ENCODE measurements around the gene OLFML2B.

OLFML2B gene

DNA sequence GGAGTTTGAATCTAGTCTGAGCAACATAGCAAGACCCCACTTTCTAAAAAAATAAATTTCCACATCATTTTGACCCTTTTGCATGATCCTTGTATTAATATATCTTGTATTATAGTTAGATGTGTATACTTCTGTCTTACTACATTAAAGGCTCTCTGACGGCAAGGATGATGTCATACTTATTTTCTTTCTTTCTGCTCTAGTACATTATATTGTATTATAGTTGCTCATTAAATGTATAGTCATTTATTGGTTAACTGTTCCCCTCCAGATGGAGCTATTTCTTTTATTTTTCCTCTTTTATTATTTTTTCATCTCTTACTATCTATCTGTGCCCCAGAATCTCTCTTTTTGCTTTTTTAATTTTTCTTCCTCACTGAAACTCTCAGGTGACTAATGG lies 15.0 kb upstream of the OLFML2B start:
- no peak for DNase-seq (ENCODE audit: extremely low read depth, low read depth)
- TF ChIP-seq, protein P1, sequence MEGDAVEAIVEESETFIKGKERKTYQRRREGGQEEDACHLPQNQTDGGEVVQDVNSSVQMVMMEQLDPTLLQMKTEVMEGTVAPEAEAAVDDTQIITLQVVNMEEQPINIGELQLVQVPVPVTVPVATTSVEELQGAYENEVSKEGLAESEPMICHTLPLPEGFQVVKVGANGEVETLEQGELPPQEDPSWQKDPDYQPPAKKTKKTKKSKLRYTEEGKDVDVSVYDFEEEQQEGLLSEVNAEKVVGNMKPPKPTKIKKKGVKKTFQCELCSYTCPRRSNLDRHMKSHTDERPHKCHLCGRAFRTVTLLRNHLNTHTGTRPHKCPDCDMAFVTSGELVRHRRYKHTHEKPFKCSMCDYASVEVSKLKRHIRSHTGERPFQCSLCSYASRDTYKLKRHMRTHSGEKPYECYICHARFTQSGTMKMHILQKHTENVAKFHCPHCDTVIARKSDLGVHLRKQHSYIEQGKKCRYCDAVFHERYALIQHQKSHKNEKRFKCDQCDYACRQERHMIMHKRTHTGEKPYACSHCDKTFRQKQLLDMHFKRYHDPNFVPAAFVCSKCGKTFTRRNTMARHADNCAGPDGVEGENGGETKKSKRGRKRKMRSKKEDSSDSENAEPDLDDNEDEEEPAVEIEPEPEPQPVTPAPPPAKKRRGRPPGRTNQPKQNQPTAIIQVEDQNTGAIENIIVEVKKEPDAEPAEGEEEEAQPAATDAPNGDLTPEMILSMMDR (IDR thresholded peaks at IDR 0.05; ENCODE audit: low read depth, low read length, missing control alignments), result no peak

DNA sequence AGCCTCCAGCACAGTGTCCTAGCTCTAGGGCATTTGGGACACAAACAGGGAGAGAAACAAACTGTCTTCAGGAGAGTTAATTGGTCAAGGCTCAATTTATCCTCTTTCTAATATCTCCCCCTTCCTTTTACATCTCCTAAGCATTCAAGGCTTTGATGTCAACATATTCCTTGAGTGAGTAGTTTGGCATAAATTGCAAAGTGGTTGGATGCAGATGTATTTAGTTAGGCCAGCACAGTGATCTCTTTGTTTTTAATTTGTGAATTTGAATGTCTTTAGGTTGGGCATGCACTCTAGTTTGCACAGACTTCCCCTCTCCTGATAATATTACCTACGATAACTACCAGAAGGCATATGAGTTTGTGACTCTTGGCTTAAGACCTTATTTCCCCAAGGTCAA lies 12.5 kb upstream of the OLFML2B start:
- no peak overlapping the region for H3K4me3 ChIP-seq (replicated peaks; ENCODE audit: low read depth, low read length)
- no peak for DNase-seq (ENCODE audit: extremely low read depth, low read depth)
- TF ChIP-seq, protein P1 (IDR thresholded peaks at IDR 0.05; ENCODE audit: low read depth, low read length, missing control alignments), result no peak

More for the DNA sequence above, 15.0 kb upstream of the OLFML2B start:
- H3K4me3 ChIP-seq (replicated peaks; ENCODE audit: low read depth, low read length), result no peak overlapping the region

DNA sequence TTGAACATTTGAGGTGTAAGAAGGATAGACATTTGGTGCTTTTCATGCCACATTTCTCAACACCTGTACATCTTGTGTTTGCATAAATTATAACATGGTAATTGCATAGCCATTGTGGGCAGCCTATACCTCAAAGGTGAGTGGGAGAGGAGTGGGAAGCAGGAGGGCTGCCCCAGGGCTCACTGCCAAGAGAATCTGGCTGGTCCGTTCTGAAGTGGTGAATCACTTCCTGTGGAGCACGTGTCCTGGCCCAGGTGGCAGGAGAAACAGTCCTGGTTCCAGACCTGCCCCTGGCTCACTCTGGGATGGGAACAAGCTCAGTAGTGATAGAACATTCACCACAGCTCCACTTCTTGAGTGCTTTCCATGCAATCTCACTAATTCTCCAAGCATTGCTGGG lies 11.6 kb upstream of the OLFML2B start:
- TF ChIP-seq, protein P1 (IDR thresholded peaks at IDR 0.05; ENCODE audit: low read depth, low read length, missing control alignments), result no peak
- no peak overlapping the region for H3K4me3 ChIP-seq (replicated peaks; ENCODE audit: low read depth, low read length)
- no peak for DNase-seq (ENCODE audit: extremely low read depth, low read depth)

DNA sequence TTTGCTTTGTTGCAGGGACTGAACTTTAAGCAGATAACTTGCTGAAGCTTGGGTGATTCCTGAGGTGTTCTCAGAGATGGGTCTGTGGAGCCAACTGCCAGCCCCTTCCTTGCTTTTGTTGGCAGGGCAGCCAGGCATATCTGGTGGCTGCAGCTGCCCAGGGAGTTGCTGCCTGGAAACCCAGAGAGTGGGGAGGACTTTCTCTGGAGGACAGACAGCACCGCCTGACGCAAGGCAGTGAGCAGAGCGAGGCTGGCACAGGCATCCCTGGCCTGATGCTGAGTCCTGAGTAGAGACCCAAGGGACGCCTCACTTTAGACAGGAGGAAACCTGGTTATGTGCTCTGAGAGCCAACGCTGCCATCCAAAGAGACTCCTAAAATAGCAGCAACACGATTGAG lies 9.8 kb upstream of the OLFML2B start:
- DNase-seq (ENCODE audit: extremely low read depth, low read depth), result no peak
- H3K4me3 ChIP-seq (replicated peaks; ENCODE audit: low read depth, low read length), result no peak overlapping the region
- TF ChIP-seq, protein P1 (IDR thresholded peaks at IDR 0.05; ENCODE audit: low read depth, low read length, missing control alignments), result no peak

DNA sequence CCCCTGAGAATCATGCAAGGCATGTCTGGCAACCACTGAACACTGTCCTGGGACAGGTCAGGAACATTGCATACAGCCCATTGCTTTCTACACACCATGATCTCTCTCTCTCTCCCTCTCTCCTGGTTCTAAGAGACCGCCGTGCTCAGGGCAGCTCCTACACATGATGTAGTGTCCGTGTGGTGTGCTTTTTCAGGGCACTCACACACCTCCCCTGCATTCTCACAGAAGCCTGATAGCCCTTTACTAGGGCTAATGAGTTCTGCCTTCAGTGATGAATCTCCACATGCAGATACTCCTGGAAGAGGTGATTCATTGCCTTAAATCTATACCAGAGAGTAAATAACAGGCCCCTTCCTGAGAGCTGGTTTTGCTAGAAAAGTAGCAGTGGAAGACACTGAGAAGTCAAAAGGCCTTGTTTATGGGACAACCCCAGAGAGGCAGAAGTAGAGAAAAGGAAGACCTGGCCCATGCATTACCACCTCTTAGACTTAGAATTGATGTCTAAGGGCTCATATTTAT lies 7.2 kb upstream of the OLFML2B start:
- no peak overlapping the region for H3K4me3 ChIP-seq (replicated peaks; ENCODE audit: low read depth, low read length)
- TF ChIP-seq, protein P1 (IDR thresholded peaks at IDR 0.05; ENCODE audit: low read depth, low read length, missing control alignments), result no peak
- DNase-seq (ENCODE audit: extremely low read depth, low read depth), result no peak

DNA sequence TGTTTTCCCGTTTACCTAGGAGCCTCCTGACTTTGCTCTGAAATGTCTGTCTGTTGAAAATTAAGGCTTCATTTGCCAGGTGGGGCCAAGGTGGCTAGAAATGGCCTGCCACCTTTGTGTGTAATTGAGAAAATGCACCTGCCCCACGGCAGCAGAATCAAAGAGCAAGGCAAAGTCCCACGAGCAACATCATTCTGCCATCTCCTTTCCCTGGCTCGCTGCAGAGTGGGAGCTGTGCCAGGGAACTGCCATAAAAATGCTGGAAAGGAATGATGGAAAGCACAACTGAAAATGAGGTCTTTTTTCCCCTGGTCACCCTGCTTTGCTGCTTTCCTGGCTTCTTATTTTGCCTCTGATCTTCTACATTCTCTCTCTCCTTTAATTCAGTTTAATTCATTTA lies 5.5 kb upstream of the OLFML2B start:
- no peak overlapping the region for H3K4me3 ChIP-seq (replicated peaks; ENCODE audit: low read depth, low read length)
- DNase-seq (ENCODE audit: extremely low read depth, low read depth), result no peak
- TF ChIP-seq, protein P1 (IDR thresholded peaks at IDR 0.05; ENCODE audit: low read depth, low read length, missing control alignments), result no peak

DNA sequence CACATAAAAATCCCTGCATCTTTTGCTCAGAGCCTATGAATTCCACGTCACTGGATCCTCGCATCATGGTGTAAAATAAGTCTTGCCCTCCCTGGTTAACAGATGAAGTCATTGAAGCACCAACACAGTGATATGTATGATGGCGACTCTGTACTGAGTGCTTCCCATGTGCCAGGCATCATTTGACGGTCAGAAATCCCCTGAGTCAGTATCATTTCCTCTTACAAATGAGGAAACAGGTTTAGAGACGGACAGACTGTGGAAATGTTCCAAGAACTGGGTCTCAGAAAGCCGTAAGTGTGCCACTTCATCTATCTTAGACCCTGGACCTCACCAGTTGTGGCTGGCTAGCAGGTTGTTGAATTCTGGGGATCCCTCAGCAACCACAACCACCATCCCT lies 5.1 kb upstream of the OLFML2B start:
- no peak overlapping the region for H3K4me3 ChIP-seq (replicated peaks; ENCODE audit: low read depth, low read length)
- DNase-seq (ENCODE audit: extremely low read depth, low read depth), result no peak
- TF ChIP-seq, protein P1 (IDR thresholded peaks at IDR 0.05; ENCODE audit: low read depth, low read length, missing control alignments), result no peak
